GM04503 (cell line): ENCODE measurements around the gene CCSER1.

Experiments
- DNase-seq: peaks from one replicate; pipeline ENCODE4 v3.0.0-alpha.2; 2012; ENCODE audit warnings: low read depth

Gene CCSER1

DNA sequence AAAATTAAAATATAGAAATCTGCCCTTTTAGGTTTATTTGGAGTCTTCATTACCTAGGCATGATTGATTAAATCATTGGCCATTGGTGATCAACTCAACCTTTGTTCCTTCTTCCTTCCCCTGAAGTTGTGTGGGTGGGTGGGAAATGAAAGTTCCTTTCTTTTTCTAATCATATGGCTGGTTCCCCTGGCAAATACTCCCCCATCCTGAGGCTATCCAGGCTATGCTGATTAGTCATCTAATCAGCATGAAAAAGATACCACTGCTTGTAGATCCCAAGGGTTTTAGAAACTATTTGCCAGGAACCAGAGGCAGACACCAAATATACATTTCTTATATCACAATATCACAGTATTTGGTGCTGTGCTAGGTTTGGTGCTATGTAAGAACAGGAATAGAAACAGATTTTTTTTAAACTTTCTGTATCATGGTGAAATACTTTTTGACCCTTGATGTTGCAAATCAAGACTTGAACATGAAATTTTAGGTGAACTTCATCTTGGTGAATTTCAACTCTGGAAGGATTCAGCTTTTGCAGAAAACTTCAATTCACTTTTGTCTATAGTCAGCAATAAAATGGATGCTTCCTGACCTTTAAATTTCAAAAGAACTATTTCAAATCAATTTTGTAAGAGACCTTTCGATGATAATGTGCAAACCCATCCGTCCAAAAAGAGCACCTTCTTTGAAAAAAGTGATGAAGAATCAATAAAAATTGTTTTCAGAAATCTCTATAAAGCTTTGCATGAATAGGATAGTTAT, 71.1 kb downstream of the CCSER1 start:
- no peak for DNase-seq

GRCh38 chr4:90207887-90208454, 80.8 kb downstream of the CCSER1 start:
- no peak for DNase-seq

DNA sequence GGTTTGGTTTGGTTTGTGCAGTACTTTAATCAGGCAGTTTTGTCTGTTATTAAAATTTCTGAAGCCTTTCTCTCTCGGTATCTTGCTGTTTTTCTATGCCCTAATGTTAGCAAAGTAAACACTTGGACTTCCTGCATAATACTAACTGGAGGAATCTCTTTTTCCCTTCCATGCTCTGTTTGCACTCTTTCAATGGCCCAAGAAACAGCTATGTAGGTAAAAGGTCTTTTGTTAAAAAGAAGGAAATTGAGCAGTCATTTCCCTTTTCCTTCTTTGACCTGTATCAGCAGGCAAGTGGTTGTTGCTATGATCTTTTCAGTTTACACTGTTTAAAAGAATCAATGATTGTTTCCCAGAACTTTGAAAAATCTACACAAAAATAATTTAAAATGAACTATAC, 82.7 kb downstream of the CCSER1 start:
- no peak for DNase-seq

DNA sequence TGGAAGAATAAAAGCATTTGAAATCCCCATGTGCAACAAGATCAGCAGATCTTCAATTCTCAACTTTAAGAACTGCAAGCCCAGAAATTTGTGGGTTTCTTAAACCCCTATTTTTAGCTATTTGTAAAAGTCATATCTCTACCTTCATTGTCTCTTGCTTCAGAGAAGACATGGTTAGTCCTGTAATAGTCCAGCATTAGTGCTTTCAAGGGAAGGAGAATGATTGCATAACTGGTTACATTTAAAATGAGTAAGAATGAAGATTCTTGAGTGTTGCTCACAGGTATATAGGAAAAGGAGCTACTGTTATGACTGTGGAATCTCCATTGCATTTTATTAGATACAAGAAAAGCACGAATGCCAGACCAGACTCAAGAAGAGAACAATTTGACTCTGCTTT, 84.0 kb downstream of the CCSER1 start:
- DNase-seq, result no peak

DNA sequence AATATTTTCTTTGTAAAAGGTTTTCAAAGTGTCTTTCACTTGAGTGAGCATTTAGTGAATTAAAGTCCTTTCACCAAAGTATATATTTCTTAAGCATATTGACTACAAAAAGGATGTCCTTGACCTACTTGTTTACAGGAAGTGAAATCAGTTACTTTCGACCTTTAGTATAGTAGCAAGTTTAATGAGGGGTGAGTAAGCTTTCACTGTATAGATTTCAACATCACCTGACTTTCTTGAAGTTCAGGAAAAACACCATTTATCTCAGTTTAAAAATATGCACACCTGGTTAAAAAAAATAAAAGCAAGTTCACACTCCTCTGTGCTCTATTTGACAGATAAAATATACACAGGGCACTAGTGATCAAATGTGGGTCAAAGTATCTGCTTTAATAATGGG, 88.1 kb downstream of the CCSER1 start:
- DNase-seq, result no peak

DNA sequence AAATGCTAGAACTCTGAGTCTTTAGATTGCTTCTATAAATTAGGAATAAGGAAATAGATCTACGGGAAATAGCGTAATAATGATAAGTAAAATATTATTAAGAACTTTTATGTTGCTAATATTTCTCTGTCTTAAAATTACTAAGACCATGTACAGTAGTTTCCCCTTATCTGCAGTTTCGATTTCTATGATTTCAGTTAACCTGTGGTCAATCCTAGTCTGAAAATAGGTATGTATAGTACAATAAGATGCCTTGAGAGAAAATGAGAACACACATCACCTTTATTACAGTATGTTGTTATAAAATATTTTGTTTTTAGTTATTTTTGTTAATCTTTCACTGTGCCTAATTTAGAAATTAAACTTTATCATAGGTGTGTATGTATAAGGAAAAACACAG, 92.6 kb downstream of the CCSER1 start:
- DNase-seq, result no peak

- DNase-seq, result no peak
Observed at GRCh38 chr4:90220459-90220858, 93.3 kb downstream of the CCSER1 start.

DNA sequence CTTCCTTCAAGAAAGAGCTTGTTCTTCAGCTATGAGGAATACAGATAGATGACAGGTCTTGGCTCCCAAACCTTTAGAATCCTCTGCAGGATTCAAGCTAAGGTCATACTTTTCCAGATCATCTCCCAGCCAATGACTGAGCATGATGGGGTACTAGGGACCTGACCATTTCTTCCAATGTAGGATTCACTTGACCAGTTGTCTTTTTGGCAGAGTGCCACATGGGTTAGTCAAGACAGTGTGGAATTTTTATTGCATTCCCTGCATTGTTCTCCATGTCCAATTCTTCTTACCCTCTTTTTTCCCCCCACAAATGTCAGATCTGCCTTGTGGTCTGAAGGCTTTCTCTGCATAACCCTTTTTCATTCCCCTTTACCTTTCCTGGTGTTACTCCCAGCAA, 99.5 kb downstream of the CCSER1 start:
- no peak for DNase-seq

DNA sequence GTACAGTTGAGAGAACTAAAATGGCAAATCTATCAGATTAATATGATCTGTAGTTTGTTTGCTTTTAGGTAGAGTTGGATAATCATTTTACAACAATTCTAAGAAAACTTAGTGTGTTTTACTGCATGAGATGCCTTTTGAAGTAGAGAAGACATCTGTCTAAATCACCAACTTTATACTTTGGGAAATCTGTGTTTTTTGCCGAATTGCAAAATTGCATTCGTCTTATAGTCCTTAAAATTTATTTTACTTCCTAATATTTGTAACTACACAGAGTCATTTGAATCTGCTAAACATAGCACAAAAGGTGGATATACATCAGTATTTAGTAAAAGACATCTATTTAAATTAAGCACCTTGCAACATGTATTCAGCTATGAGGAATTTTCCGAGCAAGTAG, 100.0 kb downstream of the CCSER1 start:
- no peak for DNase-seq

DNA sequence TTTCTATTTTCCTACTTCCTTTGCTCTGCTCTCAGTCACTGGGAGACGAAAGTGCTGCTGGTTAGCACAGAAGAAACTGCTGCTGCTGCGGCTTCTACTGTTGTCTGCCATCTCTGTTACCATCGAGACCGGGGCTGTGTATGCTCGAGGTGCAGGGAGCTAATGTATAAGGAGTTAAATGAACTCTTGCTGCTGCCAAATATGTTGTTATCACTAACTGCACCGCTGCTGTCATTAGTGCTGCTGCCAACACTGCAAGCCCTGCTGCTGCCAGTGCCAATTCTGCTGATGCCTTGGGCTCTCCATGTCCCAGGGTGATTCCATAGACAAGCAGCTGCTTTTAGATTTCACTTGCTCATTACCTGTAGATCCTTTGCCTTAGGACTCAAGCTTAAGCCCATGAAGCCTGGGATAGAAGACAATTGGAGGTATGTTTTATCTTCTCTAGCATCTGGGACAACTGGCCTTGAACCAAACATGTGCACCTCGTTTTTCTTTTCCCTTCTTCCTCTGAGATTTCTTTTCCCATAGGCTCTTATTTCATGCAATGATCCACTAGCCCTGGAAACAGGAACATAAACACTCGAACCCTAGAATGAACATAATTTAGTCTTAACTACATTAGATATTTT, 107.8 kb downstream of the CCSER1 start:
- DNase-seq, result no peak

DNA sequence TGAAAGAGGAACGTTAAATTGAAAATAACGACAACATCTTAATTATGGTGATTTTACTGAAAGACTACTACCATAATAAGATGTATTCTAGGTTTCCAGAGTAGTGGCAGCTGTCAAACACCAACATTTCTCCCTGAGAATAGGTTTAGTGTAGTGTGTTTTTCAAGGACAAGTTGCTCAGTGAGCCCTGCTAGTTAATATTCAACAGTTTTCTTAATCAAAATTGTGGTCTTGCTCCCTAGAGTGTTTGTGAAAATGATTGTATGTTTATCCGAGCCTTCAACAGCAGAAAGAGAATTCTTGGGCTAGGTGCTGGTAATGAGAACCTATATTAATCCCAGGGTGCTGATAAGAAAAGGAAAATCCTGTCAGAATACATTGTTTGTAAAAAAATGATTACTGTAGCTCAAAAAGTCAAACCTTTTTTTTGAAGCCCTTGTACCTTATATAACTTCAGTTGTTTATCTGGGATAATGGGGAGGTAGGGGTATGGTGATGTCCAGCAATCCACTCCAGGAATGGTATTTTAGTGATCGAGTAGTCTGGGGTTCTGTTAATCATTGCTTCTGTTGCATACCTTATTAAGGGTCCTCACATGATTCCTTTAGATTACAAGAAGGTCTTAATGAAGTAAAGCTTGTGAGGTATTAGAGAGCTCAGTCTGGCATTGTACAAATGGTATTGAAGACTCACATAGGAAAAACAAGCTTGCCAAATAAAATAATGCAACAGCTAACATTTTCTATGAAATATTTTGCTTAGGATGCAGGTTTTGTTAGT, 110.7 kb downstream of the CCSER1 start:
- no peak for DNase-seq

DNA sequence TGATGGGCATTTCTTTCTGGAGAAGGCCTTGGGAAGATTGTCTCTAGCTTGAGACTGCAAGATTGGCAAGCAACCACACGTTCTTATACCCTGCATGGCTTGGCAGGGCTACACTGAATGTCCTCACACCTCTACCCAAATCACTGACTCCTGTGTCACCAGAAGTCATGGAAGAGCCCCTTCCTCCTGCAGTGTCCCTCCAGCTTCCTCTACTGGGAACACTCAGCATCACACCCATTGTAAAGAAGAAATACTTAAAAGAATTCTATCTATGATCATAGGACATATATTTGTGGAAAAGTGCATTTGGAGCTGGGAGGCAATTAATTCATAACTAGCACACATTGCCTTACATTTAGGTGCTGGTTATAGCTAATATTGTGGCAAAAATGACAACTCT, 113.1 kb downstream of the CCSER1 start:
- no peak for DNase-seq

- no peak for DNase-seq
Observed at GRCh38 chr4:90241008-90241407, 113.8 kb downstream of the CCSER1 start.

DNA sequence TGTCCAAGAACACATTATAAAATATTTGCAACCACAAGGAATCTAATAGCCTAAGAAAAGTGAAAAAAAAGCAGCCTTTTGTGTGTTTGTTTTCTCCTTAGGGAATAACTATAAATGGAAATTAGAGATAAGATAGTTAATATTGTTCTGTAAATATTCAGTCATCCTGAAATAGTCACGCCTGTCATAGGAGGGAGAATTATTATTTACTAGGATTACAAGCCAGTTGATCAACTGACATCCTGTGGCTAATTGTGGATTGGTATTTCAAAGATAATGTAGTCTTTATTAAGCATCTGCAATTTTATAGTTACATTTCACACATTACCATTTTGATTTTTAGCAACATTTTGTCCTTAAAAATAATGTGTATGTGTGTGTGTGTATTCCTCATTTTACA, 118.6 kb downstream of the CCSER1 start:
- no peak for DNase-seq

DNA sequence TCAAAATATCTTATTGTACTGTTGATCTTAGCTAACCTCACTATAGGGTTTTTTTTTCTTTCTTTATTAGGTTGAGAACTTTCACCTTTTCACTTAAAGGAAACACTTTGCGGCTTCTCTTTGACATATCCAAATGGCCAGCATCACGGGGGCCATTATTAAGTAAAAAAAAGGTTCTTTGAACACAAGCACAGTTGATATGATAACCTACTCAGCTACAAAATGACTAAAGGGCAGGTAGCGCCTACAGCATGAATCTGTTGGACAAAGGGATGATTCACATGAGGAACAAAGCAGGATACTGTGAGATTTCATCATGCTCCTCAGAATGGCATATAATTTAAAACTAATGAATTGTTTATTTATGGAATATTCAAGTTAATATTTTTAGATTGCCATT, 119.6 kb downstream of the CCSER1 start:
- no peak for DNase-seq

- DNase-seq, result no peak
Observed at GRCh38 chr4:90254357-90254756, 127.2 kb downstream of the CCSER1 start.

DNA sequence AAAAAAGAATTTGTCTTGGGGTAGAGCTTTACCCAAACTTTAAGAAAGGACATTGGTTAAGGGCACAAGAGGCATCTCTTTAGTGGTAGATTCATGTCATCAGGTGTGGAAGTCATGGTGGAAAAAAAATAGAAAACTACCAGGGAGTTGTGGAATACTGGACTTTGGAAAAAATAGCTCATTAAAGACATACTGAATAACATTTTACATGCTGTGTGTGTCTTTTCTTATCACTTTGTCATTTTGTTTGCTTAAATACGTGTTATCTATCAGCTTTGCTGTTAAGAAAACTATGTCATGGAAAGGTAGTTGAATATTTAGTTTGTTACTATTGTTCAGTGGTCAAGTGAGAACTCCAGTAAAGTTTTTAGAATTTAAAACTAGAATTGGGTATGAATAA, 147.0 kb downstream of the CCSER1 start:
- no peak for DNase-seq

- no peak for DNase-seq
Observed at GRCh38 chr4:90280954-90281353, 153.8 kb downstream of the CCSER1 start.

DNA sequence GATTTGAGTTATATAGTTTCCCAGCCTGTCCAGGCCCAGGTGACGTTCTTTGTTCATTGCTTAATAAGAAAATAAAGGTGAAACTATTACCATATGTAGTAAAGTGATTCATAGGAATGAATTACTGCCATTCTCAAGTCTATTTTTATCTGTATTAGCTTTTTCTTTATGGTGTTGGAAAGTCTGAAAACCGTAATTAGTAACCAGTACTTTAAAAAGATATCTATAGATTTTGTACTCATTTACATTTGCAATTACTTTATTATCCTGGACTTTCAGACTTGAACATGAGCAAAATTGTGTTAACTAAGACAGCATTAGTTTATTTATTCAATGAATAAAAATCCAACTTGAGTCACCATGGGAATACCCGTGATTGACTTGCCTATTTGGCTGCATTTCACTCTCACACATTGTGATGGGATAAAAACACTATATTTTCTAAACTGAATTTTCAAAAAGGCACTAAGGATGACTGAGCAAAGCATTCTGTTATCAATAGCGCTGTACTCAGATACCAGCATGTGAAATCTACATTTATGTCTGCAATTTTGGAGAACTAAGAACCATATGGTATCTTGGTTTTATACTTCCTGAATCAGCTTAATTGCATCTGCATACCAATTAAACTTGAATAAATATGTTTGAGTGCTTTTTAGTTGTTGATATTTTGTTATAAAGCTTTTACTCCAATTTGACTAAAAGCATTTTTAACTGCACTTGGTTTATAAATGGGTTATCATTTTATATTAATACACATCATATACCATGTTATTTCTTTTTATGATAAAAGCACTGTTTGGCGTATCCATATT, 154.6 kb downstream of the CCSER1 start:
- DNase-seq, result no peak

GRCh38 chr4:90290345-90290744, 163.2 kb downstream of the CCSER1 start:
- no peak for DNase-seq

- no peak for DNase-seq
Observed at GRCh38 chr4:90292438-90292837, 165.2 kb downstream of the CCSER1 start.

DNA sequence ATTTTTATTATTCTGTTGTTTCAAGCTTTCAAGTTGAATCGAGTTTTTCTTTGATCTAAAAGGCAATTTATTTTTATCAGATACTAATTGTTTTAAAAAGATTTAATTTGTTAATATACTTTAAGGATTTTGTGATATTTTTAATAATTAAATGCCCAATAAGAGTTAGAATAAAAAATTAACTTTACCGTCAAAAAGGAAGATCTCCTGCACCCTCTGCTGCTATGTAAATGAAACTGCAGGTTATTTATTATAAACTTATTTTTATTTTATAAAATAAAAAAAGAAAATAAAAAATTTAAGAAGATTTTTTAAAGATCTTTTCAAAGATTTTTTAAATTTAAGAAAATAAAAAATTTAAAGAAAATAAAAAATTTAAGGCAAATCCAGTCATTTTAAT, 166.1 kb downstream of the CCSER1 start:
- DNase-seq, result no peak
